Astrocyte (in vitro differentiated cells and primary cell): Measurements from ENCODE around the gene MYH11. TPM values are rescaled to one million over a fixed set of nuclear protein-coding genes. Genes with fewer than 3 reads are reported as not detected.

ENCODE experiments used
- DNase-seq: peaks from one replicate; pipeline ENCODE4 v3.0.0-alpha.2; 2010; ENCODE audit warnings: low read depth
- FAIRE-seq: peaks from 2 replicates; lab custom pipeline; 2011; peaks lifted over from hg19 to GRCh38; lab: Jason Lieb, UNC
- H2AFZ ChIP-seq: 2 replicates; pipeline ENCODE4 v1.6.0; 2012; ENCODE audit warnings: low read depth, low read length, inconsistent platforms
- H3K27ac ChIP-seq: 2 replicates; pipeline ENCODE4 v1.5.1; 2011; ENCODE audit warnings: low read depth, low read length, inconsistent platforms
- H3K27me3 ChIP-seq: 2 replicates; pipeline ENCODE4 v1.6.0; 2011; ENCODE audit warnings: low read length, inconsistent platforms; ENCODE audit not compliant: insufficient read depth
- H3K36me3 ChIP-seq: 2 replicates; pipeline ENCODE4 v1.5.1; 2011; ENCODE audit warnings: low read length, inconsistent platforms; ENCODE audit not compliant: insufficient read depth
- H3K4me1 ChIP-seq: 2 replicates; pipeline ENCODE4 v1.5.1; 2011; ENCODE audit warnings: low read length, inconsistent platforms; ENCODE audit not compliant: insufficient read depth
- H3K4me2 ChIP-seq: 2 replicates; pipeline ENCODE4 v1.6.0; 2012; ENCODE audit warnings: low read length, inconsistent platforms
- H3K4me3 ChIP-seq: 2 replicates; pipeline ENCODE4 v1.5.1; 2011; ENCODE audit warnings: low read depth, mild to moderate bottlenecking, low read length, inconsistent platforms; ENCODE audit not compliant: insufficient read depth
- H3K79me2 ChIP-seq: 2 replicates; pipeline ENCODE4 v1.6.0; 2012; ENCODE audit warnings: mild to moderate bottlenecking, low read length, inconsistent platforms; ENCODE audit not compliant: insufficient read depth
- H3K9ac ChIP-seq: 2 replicates; pipeline ENCODE4 v1.6.0; 2012; ENCODE audit warnings: mild to moderate bottlenecking, low read length, inconsistent platforms
- H3K9me3 ChIP-seq: 2 replicates; pipeline ENCODE4 v1.5.1; 2012; ENCODE audit warnings: low read depth, mild to moderate bottlenecking, low read length, inconsistent platforms; ENCODE audit not compliant: insufficient read depth
- H4K20me1 ChIP-seq: 2 replicates; pipeline ENCODE4 v1.6.0; 2012; ENCODE audit warnings: low read length, inconsistent platforms; ENCODE audit not compliant: insufficient read depth
- H3K27ac Mint-ChIP-seq: one replicate; pipeline ENCODE4 v1.8.0; 2021; ENCODE audit warnings: mild to moderate bottlenecking, mixed read lengths; ENCODE audit not compliant: unreplicated experiment
- H3K27me3 Mint-ChIP-seq: one replicate; pipeline ENCODE4 v1.8.0; 2021; ENCODE audit warnings: low read depth, mixed read lengths; ENCODE audit not compliant: unreplicated experiment
- H3K36me3 Mint-ChIP-seq: one replicate; pipeline ENCODE4 v1.8.0; 2021; ENCODE audit warnings: low read depth, mixed read lengths; ENCODE audit not compliant: unreplicated experiment
- H3K4me1 Mint-ChIP-seq: one replicate; pipeline ENCODE4 v1.8.0; 2021; ENCODE audit warnings: low read depth, mixed read lengths; ENCODE audit not compliant: unreplicated experiment
- H3K4me3 Mint-ChIP-seq: one replicate; pipeline ENCODE4 v1.8.0; 2021; ENCODE audit warnings: mild to moderate bottlenecking, moderate library complexity, mixed read lengths; ENCODE audit not compliant: unreplicated experiment
- H3K9me3 Mint-ChIP-seq: one replicate; pipeline ENCODE4 v1.8.0; 2021; ENCODE audit warnings: mild to moderate bottlenecking, mixed read lengths; ENCODE audit not compliant: unreplicated experiment
- CTCF ChIP-seq: IDR thresholded peaks from 2 replicates; pipeline ENCODE4 v1.5.1; 2011; ENCODE audit warnings: low read depth, mild to moderate bottlenecking, inconsistent platforms, low read length, moderate library complexity; ENCODE audit not compliant: insufficient read depth
- EZH2 ChIP-seq: IDR thresholded peaks from 2 replicates; pipeline ENCODE4 v1.6.1; 2012; ENCODE audit warnings: mild to moderate bottlenecking, low read length, inconsistent platforms; ENCODE audit not compliant: insufficient read depth
- total RNA-seq: library from RNA; stranded (reverse); gene quantifications from 2 replicates; pipeline ENCODE4 v1.2.1, GENCODE V29; 2021

MYH11 gene
- total RNA-seq, 1 donor from 2014 or later = 1.0 TPM

- TF ChIP-seq CTCF (no peak), EZH2 (no peak)
- DNase-seq (peak; percentile 2), FAIRE-seq (no peak)
- no peak overlapping the region for H3K4me3 ChIP-seq
- no peak overlapping the region for H2AFZ ChIP-seq
- Mint-ChIP-seq H3K27me3 (no peaks in the 10 kb centered on the region), H3K36me3 (peaks cover 15% of the 10 kb centered on the region), H3K9me3 (no peaks in the 10 kb centered on the region), H3K4me3 (peak overlapping the region; percentile 47), H3K4me1 (peaks cover 15% of the 10 kb centered on the region), H3K27ac (peak overlapping the region; percentile 90)
- H3K79me2 ChIP-seq = no peaks in the 10 kb centered on the region
- H3K36me3 ChIP-seq = peaks cover 18% of the 10 kb centered on the region
- H3K4me2 ChIP-seq = no peak overlapping the region
- peaks cover 11% of the 10 kb centered on the region for H4K20me1 ChIP-seq
- H3K4me1 ChIP-seq = peaks cover 19% of the 10 kb centered on the region
- no peak overlapping the region for H3K27ac ChIP-seq
- no peak overlapping the region for H3K9ac ChIP-seq
- H3K9me3 ChIP-seq = no peaks in the 10 kb centered on the region
- H3K27me3 ChIP-seq = no peaks in the 10 kb centered on the region
Observed at GRCh38 chr16:15703029-15703736, 153.6 kb downstream of the MYH11 start.

GRCh38 chr16:15701975-15702970, 154.6 kb downstream of the MYH11 start:
- H3K9ac ChIP-seq = no peak overlapping the region
- Mint-ChIP-seq H3K4me1 (peaks cover 12% of the 10 kb centered on the region), H3K27ac (peak overlapping the region; percentile 90), H3K4me3 (peak overlapping the region; percentile 47), H3K36me3 (peaks cover 13% of the 10 kb centered on the region), H3K27me3 (no peaks in the 10 kb centered on the region), H3K9me3 (no peaks in the 10 kb centered on the region)
- no peak overlapping the region for H3K4me2 ChIP-seq
- peak; percentile 54 for DNase-seq
- no peak overlapping the region for H3K27ac ChIP-seq
- no peaks in the 10 kb centered on the region for H3K27me3 ChIP-seq
- no peak for FAIRE-seq
- H3K9me3 ChIP-seq = no peaks in the 10 kb centered on the region
- H2AFZ ChIP-seq = no peak overlapping the region
- peaks cover 10% of the 10 kb centered on the region for H3K4me1 ChIP-seq
- no peaks in the 10 kb centered on the region for H3K79me2 ChIP-seq
- no peak overlapping the region for H3K4me3 ChIP-seq
- peaks cover 11% of the 10 kb centered on the region for H4K20me1 ChIP-seq
- H3K36me3 ChIP-seq = peaks cover 19% of the 10 kb centered on the region
- TF ChIP-seq EZH2 (no peak), CTCF (no peak)
